ENCODE data around the gene LYL1. TPM values are rescaled to one million over a fixed set of nuclear protein-coding genes. Genes with fewer than 3 reads are reported as not detected.
"Not testable (repeated sequence)": the region's sequence is repeated elsewhere in the genome, so short reads cannot be mapped to it uniquely, and the experiment has no call there.

The LYL1 gene
- total RNA-seq, 1 donor from 2014 or later: 0.88 TPM

DNA sequence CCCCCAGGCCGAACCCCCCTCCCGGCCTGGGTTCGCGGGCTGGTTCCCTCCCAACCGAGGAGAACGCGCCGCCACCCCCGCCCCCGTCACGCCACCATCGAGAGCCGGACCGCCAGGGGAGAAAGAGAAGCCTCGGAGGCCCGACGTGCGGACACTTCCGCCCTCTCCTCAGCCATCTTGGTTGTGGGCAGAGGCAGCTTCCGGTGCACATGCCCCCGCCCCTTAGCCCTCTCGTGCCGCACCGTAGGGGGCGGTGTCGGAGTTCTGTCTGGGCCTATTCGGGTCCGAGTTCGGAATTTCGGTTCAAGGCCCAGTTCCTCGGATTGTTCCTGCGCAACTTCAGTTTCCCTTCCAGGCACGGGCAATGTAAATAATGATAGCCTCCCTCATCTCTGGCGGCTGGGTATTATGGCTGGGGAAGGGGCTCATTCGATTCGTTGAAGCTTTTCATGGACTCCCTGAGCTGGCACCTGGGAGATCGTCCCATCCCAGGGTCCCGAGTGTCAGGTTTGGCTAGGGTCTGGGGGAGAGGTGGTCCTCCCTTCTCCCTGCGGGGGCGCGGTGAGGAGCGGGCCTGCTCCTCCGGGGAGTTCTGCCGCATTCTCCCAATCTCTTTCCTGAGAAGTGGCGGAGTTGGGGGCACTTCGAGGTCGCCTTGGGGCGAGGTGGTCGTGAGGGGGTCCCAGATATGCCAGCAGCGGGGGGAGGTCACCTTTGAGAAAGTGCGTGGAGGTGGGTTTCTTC lies 47.7 kb upstream of the LYL1 start, which contains the start of the genes IER2 and STX10:
TSS of gene IER2 (plus strand) at position 225 of the 744 bp plus-strand sequence. CDS start 2,776 bp downstream, outside the sequence.
TSS of gene STX10 (minus strand) at position 189 of the 744 bp plus-strand sequence. CDS start 202 bp downstream, outside the sequence.
- peak within 1 kb of the TSS; percentile 91 for H3K4me3 ChIP-seq
- no peaks in the 10 kb centered on the region for H3K9me3 Mint-ChIP-seq
- H3K36me3 Mint-ChIP-seq: peaks cover 7% of the 10 kb centered on the region
- peaks cover 37% of the 10 kb centered on the region for H3K79me2 ChIP-seq (ENCODE audit: low read depth)
- H3K9ac ChIP-seq: peak within 1 kb of the TSS; percentile 80
- H4K20me1 ChIP-seq (ENCODE audit: low read depth): peaks cover 25% of the 10 kb centered on the region
- peak within 1 kb of the TSS; percentile 87 for H3K27ac ChIP-seq
- TF ChIP-seq, protein P1, sequence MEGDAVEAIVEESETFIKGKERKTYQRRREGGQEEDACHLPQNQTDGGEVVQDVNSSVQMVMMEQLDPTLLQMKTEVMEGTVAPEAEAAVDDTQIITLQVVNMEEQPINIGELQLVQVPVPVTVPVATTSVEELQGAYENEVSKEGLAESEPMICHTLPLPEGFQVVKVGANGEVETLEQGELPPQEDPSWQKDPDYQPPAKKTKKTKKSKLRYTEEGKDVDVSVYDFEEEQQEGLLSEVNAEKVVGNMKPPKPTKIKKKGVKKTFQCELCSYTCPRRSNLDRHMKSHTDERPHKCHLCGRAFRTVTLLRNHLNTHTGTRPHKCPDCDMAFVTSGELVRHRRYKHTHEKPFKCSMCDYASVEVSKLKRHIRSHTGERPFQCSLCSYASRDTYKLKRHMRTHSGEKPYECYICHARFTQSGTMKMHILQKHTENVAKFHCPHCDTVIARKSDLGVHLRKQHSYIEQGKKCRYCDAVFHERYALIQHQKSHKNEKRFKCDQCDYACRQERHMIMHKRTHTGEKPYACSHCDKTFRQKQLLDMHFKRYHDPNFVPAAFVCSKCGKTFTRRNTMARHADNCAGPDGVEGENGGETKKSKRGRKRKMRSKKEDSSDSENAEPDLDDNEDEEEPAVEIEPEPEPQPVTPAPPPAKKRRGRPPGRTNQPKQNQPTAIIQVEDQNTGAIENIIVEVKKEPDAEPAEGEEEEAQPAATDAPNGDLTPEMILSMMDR (IDR thresholded peaks at IDR 0.05): peak; percentile 47
- no peak for TF ChIP-seq EZH2phosphoT487 (IDR thresholded peaks at IDR 0.05)
- H3K9me3 ChIP-seq (ENCODE audit: low read depth): no peaks in the 10 kb centered on the region
- H3K36me3 ChIP-seq: no peaks in the 10 kb centered on the region
- H3K4me1 ChIP-seq: no peaks in the 10 kb centered on the region
- peak; percentile 92 for DNase-seq (ENCODE audit: low spot score)
- peak within 1 kb of the TSS; percentile 66 for H2AFZ ChIP-seq (replicated peaks)
- peak within 1 kb of the TSS; percentile 94 for H3K4me2 ChIP-seq
- H3K27me3 Mint-ChIP-seq (ENCODE audit: insufficient read depth, low read depth): peaks cover 16% of the 10 kb centered on the region
- H3K4me3 Mint-ChIP-seq: peak within 1 kb of the TSS; percentile 94
- H3K27me3 ChIP-seq: peaks cover 6% of the 10 kb centered on the region
- H3K27ac Mint-ChIP-seq: peak within 1 kb of the TSS; percentile 99
- H3K4me1 Mint-ChIP-seq: peaks cover 33% of the 10 kb centered on the region
- H3F3A ChIP-seq (ENCODE audit: low read depth): peaks cover 32% of the 10 kb centered on the region

- Histone ChIP-seq H3K4me2 (peak overlapping the region; percentile 94), H3K36me3 (no peaks in the 10 kb centered on the region), H3K4me1 (no peaks in the 10 kb centered on the region), H3K4me3 (peak overlapping the region; percentile 91), H3K9me3 (ENCODE audit: low read depth) (no peaks in the 10 kb centered on the region), H3K79me2 (ENCODE audit: low read depth) (peaks cover 31% of the 10 kb centered on the region), H3F3A (ENCODE audit: low read depth) (peaks cover 26% of the 10 kb centered on the region), H3K27ac (no peak overlapping the region), H3K27me3 (peaks cover 6% of the 10 kb centered on the region), H4K20me1 (ENCODE audit: low read depth) (peaks cover 18% of the 10 kb centered on the region), H2AFZ (replicated peaks) (peak overlapping the region; percentile 66), H3K9ac (no peak overlapping the region)
- H3K4me3 Mint-ChIP-seq: peak overlapping the region; percentile 94
- peaks cover 16% of the 10 kb centered on the region for H3K27me3 Mint-ChIP-seq (ENCODE audit: insufficient read depth, low read depth)
- peak; percentile 72 for DNase-seq (ENCODE audit: low spot score)
- TF ChIP-seq EZH2 (IDR thresholded peaks at IDR 0.05) (peak; percentile 23), EZH2phosphoT487 (IDR thresholded peaks at IDR 0.05) (no peak)
- TF ChIP-seq, protein P1 (IDR thresholded peaks at IDR 0.05): no peak
- H3K36me3 Mint-ChIP-seq: peaks cover 7% of the 10 kb centered on the region
- H3K4me1 Mint-ChIP-seq: peaks cover 26% of the 10 kb centered on the region
- H3K9me3 Mint-ChIP-seq: no peaks in the 10 kb centered on the region
- H3K27ac Mint-ChIP-seq: no peak overlapping the region
Measured at GRCh38 chr19:13149628-13150186, 47.0 kb upstream of the LYL1 start.

GRCh38 chr19:13149173-13149627 lies 46.5 kb upstream of the LYL1 start:
- Histone ChIP-seq H3K79me2 (ENCODE audit: low read depth) (peaks cover 25% of the 10 kb centered on the region), H3F3A (ENCODE audit: low read depth) (peaks cover 21% of the 10 kb centered on the region), H3K4me3 (peak overlapping the region; percentile 91), H3K4me2 (peak overlapping the region; percentile 94), H2AFZ (replicated peaks) (peak overlapping the region; percentile 66), H4K20me1 (ENCODE audit: low read depth) (peaks cover 13% of the 10 kb centered on the region)
- Mint-ChIP-seq H3K27me3 (ENCODE audit: insufficient read depth, low read depth) (peaks cover 14% of the 10 kb centered on the region), H3K4me3 (peak overlapping the region; percentile 94), H3K4me1 (peaks cover 23% of the 10 kb centered on the region)
- not testable (repeated sequence) for DNase-seq (ENCODE audit: low spot score); H3K36me3 ChIP-seq; H3K27ac Mint-ChIP-seq; H3K27me3 ChIP-seq; H3K9me3 Mint-ChIP-seq; H3K9ac ChIP-seq; H3K9me3 ChIP-seq (ENCODE audit: low read depth); H3K4me1 ChIP-seq; H3K36me3 Mint-ChIP-seq; H3K27ac ChIP-seq
